Ecto neural progenitor cell (in vitro differentiated cells): Measurements from ENCODE around the gene AHCYL1.

Experiments used
- DNase-seq: peaks from one replicate; pipeline ENCODE4 v3.0.0-alpha.2; 2018; ENCODE audit warnings: low spot score

Gene AHCYL1

DNA sequence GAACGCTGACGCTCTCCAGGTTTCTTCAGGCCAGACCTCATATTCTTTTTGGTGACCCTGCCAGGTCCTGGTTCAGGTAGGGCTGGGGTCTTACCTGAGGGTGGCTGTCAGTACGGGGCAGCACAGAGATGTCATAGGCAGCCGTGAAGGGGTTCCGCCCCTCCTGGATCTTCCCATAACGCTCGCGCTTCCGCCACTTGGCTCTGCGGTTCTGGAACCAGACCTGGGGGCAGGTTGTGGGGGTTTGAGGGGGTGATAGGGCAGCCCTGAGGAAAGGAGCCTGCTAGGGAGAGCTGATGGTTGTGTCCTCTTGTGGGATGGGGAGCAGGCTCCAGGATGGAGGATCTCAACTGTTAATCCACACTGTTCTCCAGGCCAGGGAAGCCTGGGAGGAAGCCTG lies 76.8 kb downstream of the AHCYL1 start:
- DNase-seq: no peak

DNA sequence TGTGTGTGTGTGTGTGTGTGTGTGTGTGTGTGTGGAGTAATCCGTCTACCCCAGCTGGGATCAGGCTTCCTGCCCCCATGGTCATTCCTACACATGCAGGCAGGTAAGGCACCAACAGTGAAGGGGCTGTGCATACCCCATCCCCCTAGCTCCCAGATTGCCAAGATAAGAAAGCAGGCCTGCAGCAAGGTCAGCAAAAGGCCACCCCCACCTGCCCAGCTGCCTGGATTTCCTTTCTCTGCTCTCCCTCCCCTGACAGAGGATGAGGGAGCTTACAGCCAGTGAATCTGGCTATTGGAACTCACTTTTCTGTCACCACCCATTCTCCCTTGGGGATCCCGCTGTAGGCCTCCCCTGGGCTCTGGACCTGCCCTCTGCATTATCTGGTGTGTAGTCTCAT lies 78.0 kb downstream of the AHCYL1 start:
- no peak for DNase-seq

DNA sequence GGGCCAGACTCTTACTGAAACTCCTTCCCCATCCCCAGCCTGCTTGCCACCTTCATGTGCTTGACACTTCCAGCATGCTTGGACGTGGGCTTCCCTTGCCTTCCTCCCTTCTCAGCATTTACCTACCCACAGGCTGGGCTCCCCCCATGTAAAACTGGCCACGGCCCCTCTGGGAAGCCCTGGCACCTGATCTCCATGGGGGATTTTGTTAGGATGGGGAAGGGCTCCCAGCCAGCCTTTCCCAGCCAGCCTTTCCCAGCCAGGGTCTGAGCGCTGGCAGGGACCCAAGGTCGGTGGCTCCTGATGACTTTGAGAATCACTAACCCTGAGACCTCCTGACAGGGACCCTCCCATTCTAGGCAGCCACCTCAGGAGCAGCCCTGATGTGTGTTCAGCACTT lies 79.2 kb downstream of the AHCYL1 start:
- DNase-seq: no peak

DNA sequence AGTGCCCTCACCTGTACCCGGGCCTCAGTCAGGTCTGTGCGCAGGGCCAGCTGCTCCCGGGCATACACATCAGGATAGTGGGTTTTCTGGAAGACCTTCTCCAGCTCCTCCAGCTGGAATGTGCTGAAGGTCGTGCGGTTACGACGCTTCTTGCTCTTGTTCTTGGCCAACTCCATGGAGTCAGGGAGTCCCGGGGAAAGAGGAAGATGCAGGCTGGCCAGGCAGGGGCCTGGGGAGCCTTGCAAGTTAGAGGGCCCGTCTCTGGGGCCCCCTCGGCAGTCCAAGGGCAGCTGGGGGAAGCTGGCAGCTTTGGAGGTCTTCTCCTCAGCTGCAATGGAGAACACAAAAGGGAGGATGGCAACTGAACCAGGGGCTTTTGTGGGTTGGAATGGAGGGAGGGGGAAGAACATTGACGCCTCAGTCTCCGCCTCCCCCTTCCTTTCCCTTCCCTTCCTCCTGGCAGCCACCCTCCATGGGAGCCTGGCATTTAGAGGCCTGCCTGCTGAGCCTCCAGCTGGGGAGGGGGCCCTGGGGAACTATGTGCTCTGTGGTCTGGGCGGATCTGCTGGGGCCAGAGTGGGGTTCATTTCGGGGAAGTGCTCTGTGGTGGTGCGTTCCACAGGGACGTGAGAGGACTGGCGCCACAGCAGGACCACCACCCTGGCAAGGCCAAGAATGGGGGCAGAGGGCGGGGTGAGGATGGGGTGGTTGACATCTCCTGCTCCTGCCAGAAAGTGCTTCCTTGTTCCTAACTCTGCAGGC lies 80.2 kb downstream of the AHCYL1 start:
- no peak for DNase-seq

DNA sequence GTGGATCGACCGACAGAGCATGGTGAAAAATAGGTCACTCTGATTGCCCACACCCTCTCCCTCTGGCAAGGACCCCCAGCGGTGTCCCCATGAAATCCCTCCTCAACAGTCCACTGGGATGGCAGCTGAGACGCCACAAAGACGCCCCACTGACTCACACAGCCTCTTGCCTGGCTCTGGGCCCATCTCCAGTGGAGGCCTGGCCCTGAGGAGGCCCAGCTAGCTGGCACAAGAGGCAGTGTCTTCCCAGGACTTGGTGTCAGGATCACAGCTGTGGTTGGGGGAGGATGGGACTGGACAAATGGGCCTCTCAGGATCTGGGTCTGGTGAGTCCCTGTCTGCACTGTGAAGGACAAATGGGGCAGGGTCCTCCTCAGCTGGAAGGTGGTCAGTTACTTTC lies 81.3 kb downstream of the AHCYL1 start:
- DNase-seq: no peak

DNA sequence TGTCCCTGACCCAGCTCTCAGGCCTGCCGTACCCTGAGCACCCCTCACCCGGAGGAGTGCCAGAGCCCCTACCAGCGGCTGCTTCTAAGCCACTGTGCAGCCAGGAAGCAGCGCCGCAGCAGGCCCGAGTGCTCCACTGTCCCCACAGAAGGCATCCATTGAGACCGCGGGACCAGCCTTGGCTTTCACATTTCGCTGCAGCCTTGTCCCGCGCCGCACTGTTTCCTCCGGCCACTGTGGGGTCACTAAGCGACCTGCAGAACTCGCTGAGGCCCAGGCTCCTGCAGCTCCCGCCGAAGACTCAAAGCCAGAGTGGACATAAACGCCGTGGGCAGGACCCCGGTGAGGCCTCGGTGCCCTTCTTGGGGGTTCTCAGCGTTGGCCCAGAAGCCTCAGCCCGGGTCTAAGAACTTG lies 82.9 kb downstream of the AHCYL1 start:
- DNase-seq: peak; percentile 63

DNA sequence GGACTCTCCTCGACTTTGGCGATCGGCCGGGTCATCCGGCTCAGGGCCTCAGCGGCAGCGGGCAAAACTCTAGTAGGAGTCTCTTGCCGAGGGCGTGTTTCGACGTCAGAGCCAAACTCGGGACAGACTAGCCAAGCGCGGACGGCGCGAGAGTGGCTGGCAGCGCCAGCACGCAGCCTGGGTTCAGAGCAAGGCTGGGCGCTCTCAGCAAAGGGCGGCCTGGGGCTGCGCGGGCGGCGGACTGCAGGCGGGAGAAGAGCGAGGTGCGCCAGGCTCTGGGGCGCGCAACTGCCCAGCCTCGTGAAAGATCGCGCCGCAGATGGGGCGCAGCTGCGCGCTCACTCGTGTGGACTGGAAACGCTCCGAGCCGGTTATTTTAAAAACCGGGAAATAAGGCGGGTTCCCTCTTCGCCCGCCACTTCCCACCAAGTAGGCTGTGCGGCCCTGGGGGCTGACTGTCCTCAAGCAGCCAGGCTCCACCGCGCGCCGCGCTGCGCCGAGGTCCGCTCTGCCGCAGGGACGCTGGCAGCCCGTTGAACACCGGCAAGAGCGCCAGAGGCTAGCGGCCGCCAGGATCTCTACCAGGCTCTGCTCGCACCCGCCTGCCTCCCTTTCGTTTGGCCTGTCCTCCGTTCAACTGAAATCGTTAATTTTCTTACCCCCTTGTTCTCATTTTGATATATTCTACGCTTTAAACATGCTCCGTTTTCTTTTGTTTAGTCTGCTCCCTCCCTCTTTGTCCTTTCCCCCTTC lies 83.5 kb downstream of the AHCYL1 start:
- DNase-seq: peak; percentile 74

DNA sequence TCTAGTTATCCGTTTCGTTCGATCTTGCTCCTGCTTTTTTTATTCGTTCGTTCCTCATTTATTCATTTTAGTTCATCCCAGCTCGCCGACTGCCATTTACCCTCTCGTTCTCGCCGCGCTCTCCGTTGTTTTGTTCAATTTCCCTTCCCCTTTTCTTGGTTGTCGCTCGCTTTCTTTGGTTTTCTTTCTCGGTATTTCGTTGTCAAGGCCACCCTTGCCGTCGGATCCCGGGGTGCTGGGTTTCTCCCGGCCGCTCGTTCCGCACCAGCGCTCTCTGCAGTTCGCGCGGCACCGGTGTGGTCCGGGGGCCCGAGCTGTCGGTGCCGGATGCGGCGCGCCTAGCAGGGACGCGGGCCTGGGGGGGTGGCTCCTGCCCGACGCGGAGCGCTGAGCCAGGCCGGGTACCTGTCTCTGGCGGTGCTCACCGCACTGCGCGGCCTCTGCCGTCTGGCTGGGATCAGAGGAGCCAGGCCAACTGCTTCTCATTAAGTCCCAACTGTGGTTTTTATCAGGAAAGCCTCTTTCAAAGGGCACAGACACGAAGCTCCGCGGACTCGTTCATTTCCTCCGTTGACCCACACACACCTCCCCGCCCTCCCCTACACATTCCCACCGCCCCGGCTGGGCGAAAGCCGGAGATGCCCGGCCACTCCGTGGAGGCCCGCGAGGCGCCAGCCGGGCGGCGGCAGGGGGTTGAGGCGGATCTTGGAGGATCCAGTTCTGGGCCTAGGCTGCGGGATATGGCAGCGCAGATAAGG lies 84.3 kb downstream of the AHCYL1 start:
- DNase-seq: peak; percentile 70

DNA sequence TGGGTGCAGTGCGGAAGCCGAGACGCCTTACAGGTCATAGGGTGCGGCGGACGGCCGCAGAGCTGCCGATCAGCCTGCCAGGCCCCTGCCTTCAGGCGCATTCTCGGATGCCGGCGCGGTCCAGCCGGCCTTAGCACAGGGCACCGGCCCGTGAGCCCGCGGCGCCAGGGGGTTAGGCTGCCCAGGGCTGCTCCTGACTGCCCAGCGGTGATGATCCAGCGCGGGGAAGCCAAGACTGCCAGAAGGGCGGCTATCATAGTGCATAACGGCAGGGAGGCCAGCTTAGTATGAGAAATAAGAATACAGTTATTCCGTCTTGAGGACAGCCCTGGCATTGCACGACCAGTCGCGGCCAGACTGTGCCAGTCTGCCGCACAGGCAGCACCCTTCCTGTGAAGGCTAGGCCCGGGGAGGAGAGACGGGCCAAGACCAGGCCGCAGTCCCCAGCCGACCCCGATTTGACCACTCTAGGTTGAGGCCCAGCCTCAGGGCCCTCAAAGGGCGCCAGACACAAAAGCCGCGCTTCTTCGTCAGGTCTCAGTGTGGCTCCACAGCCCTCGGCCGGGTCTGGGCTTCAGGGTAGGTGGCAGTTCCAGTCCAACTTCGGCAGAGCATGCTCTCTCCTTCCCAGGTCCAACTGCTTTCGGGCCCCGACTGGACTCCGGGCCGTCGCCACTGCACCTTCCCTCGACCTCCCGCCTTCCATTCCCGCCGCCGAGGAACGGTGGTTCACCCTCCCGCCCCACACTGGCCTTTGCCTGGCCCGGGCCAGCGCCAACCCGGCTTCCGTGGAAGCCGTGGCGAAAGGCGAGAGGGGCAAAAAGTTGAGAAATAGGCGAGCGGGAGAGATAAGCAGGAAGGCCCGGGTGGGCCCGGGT lies 85.1 kb downstream of the AHCYL1 start:
- peak; percentile 71 for DNase-seq

DNA sequence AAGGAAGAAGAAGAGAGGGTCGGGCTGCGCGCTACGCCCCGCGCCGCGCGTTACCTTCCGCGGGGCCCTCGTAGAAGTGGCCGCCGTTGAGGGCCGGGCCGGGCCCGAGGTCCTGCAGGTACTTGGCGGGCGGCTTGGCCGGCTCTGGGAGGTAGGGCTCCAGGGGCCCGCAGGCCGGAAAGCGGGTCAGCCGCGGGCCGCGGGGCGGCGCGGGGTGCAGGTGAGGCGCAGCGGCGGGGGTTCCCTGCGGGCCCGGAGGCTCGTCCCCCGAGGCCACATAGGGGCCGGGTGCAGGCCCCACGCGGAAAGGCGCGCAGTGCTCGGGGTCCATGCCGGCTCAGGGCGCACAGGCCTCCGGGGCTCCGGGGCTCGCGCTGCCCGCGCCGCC lies 85.7 kb downstream of the AHCYL1 start:
- DNase-seq: no peak

DNA sequence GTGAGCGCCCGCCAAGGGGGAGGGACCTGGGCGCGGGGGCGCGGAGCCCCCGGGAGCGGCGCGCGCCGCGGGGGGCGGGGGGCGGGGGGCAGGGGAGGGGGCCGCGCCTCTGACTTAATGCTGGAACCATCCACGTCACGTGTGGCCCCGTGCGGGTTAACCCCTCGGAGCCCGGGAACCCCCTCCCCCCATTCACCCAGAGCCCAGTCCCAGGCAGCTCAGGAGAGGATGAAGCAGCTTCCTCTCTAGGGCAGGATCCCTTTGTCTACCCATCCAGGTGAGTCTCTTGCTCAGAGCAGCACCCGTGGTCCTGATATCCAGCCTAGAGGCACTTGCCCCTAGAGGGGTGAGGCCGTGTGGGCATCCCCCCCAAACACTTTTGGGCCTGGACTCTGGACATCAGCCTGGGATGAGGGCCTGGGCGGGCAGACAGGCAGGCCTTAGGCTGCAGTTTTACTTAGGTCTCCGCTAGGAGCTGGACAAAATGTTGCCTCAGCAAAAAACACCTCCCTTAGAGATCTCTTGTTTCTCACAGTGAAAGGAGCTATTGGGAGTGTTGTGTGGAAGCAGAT lies 86.2 kb downstream of the AHCYL1 start, which contains the start of gene ALX3:
Gene ALX3, minus strand, starts transcription at position 2 of the 572 bp plus-strand sequence. CDS start 60 bp downstream, outside the sequence.
- no peak for DNase-seq
